D341Med (cell line): ENCODE results near the gene SPATA17.

ENCODE experiments used
- DNase-seq: peaks from one replicate; pipeline ENCODE4 v3.0.0; 2012; ENCODE audit warnings: low spot score

Gene SPATA17

GRCh38 chr1:217847643-217848042 lies 216.5 kb downstream of the SPATA17 start:
- no peak for DNase-seq

GRCh38 chr1:217856342-217857034 lies 225.3 kb downstream of the SPATA17 start:
- no peak for DNase-seq

GRCh38 chr1:217857061-217857460 lies 225.9 kb downstream of the SPATA17 start:
- DNase-seq, result no peak

- DNase-seq, result no peak
Observed at GRCh38 chr1:217861658-217862057, 230.5 kb downstream of the SPATA17 start.

- DNase-seq, result no peak
Observed at GRCh38 chr1:217867446-217867995, 236.4 kb downstream of the SPATA17 start.

- no peak for DNase-seq
Observed at GRCh38 chr1:217871955-217872354, 240.8 kb downstream of the SPATA17 start.

GRCh38 chr1:217875229-217875628 lies 244.1 kb downstream of the SPATA17 start:
- DNase-seq, result no peak

- DNase-seq, result no peak
Observed at GRCh38 chr1:217876401-217876800, 245.3 kb downstream of the SPATA17 start.

GRCh38 chr1:217876896-217877295 lies 245.8 kb downstream of the SPATA17 start:
- no peak for DNase-seq

- no peak for DNase-seq
Observed at GRCh38 chr1:217881131-217881543, 250.0 kb downstream of the SPATA17 start.

- DNase-seq, result no peak
Observed at GRCh38 chr1:217881607-217882332, 250.6 kb downstream of the SPATA17 start.

GRCh38 chr1:217885181-217885580 lies 254.0 kb downstream of the SPATA17 start:
- no peak for DNase-seq

- no peak for DNase-seq
Observed at GRCh38 chr1:217888328-217888727, 257.2 kb downstream of the SPATA17 start.

GRCh38 chr1:217889401-217889800 lies 258.3 kb downstream of the SPATA17 start:
- DNase-seq, result peak; percentile 62

GRCh38 chr1:217891966-217892365 lies 260.8 kb downstream of the SPATA17 start:
- DNase-seq, result no peak

- no peak for DNase-seq
Observed at GRCh38 chr1:217892750-217893149, 261.6 kb downstream of the SPATA17 start.

- DNase-seq, result no peak
Observed at GRCh38 chr1:217895841-217896240, 264.7 kb downstream of the SPATA17 start.

- no peak for DNase-seq
Observed at GRCh38 chr1:217896490-217896889, 265.3 kb downstream of the SPATA17 start.

- no peak for DNase-seq
Observed at GRCh38 chr1:217897100-217897499, 266.0 kb downstream of the SPATA17 start.

- DNase-seq, result no peak
Observed at GRCh38 chr1:217899614-217900013, 268.5 kb downstream of the SPATA17 start.

- no peak for DNase-seq
Observed at GRCh38 chr1:217907504-217907903, 276.4 kb downstream of the SPATA17 start.

GRCh38 chr1:217910203-217910602 lies 279.1 kb downstream of the SPATA17 start:
- no peak for DNase-seq

- DNase-seq, result no peak
Observed at GRCh38 chr1:217910791-217911320, 279.7 kb downstream of the SPATA17 start.
